ENCODE data around the gene PLEKHG7. TPM values are rescaled to one million over a fixed set of nuclear protein-coding genes. Genes with fewer than 3 reads are reported as not detected.

The PLEKHG7 gene
- total RNA-seq, 1 donor from 2014 or later = 0.52 TPM

DNA sequence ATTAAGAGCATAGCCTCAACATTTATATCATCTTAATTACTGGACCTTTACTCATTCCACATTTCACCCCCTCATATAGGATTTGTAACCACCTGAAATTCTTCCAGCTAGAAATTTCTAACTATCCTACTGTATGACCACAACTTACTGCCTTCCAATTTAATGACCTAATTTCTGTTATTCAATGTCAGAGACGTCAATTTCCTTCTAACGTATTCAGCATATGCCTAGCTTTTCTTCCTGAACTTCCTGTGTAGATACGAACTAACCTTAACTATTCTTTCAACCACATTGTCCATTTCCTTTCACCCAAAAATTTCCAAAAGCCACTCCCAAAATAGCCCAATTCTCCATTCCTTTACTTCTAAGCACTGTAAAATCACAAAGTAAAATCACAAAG, 118.4 kb downstream of the PLEKHG7 start:
- H3K27ac ChIP-seq (ENCODE audit: low read depth, low read length) = no peak overlapping the region
- no peaks in the 10 kb centered on the region for H3K4me1 ChIP-seq (ENCODE audit: control insufficient read depth in 3 of 3, insufficient read depth in 3 of 3, low read length in 3 of 3)
- no peak overlapping the region for H3K4me3 ChIP-seq (ENCODE audit: low read length in 3 of 3)
- no peak overlapping the region for H3K9ac ChIP-seq (ENCODE audit: low read depth in 1 of 3, low read length in 3 of 3)
- no peaks in the 10 kb centered on the region for H3K9me3 ChIP-seq (ENCODE audit: control insufficient read depth in 3 of 3, low read length in 3 of 3)
- H3K36me3 ChIP-seq (ENCODE audit: control insufficient read depth in 3 of 3, insufficient read depth in 3 of 3, low read length in 3 of 3) = peaks cover 0 to 11% (median 3%) of the 10 kb centered on the region in 3 donors
- H3K27me3 ChIP-seq (ENCODE audit: control insufficient read depth in 3 of 3, insufficient read depth in 3 of 3, low read length in 3 of 3) = no peaks in the 10 kb centered on the region

Other genes starting within 250 kb of the PLEKHG7 start
- gene EEA1, start 226.3 kb downstream of the PLEKHG7 start, total RNA-seq = 9.4 TPM

Data from skeletal muscle tissue (tissue), 4 donors.